H1 (cell line): ENCODE data around the gene KCND3. TPM values are rescaled to one million over a fixed set of nuclear protein-coding genes. Genes with fewer than 3 reads are reported as not detected.

Experiments
- CTCF ChIA-PET: fragments of 300-600 bp; sonication (Branson Sonifier 250); formaldehyde crosslinking; loops from one replicate; lab custom pipeline; 2021; ENCODE audit not compliant: partially characterized antibody; lab: Charles Lee
- POLR2A ChIA-PET: fragments of 300-600 bp; sonication (Branson Sonifier 250); formaldehyde crosslinking; loops from one replicate; lab custom pipeline; 2021; ENCODE audit warnings: inconsistent platforms; ENCODE audit not compliant: partially characterized antibody; lab: Charles Lee
- DNase-seq, 2 experiments: peaks; one replicate each; pipeline versions ENCODE4 v3.0.0 to v3.0.0-alpha.2; 2010 to 2022; ENCODE audit warnings: low spot score in 2 of 2, low read depth in 1 of 2, mixed read lengths in 1 of 2
- FAIRE-seq: peaks from 2 replicates; lab custom pipeline; 2011; peaks lifted over from hg19 to GRCh38; lab: Jason Lieb, UNC
- H2AFZ ChIP-seq: 2 replicates; pipeline ENCODE4 v1.8.1; 2012; ENCODE audit warnings: low read length, inconsistent platforms
- H2AK5ac ChIP-seq: 2 replicates; pipeline ENCODE4 v1.6.1; 2013; ENCODE audit warnings: low read depth, low read length
- H2BK120ac ChIP-seq: replicated peaks from 2 replicates; pipeline ENCODE3; 2013; ENCODE audit warnings: low read depth, low read length, inconsistent platforms
- H2BK12ac ChIP-seq: 2 replicates; pipeline ENCODE4 v1.6.1; 2013; ENCODE audit warnings: low read depth, low read length
- H2BK15ac ChIP-seq: 2 replicates; pipeline ENCODE4 v1.6.1; 2013; ENCODE audit warnings: low read length
- H2BK20ac ChIP-seq: 2 replicates; pipeline ENCODE4 v1.6.1; 2013; ENCODE audit warnings: low read length
- H2BK5ac ChIP-seq: 2 replicates; pipeline ENCODE4 v1.6.1; 2013; ENCODE audit warnings: low read depth, low read length
- H3K14ac ChIP-seq: 2 replicates; pipeline ENCODE4 v1.6.1; 2013; ENCODE audit warnings: inconsistent platforms; ENCODE audit not compliant: insufficient read length
- H3K18ac ChIP-seq: 2 replicates; pipeline ENCODE4 v1.6.1; 2013; ENCODE audit warnings: low read length; ENCODE audit errors: extremely low read depth
- H3K23ac ChIP-seq: 2 replicates; pipeline ENCODE4 v1.6.1; 2013; ENCODE audit warnings: inconsistent platforms; ENCODE audit not compliant: insufficient read length
- H3K23me2 ChIP-seq: 2 replicates; pipeline ENCODE4 v1.6.1; 2013; ENCODE audit warnings: low read depth, low read length
- H3K27ac ChIP-seq: 2 replicates; pipeline ENCODE4 v1.6.1; 2011; ENCODE audit warnings: low read depth, low read length, inconsistent platforms
- H3K27me3 ChIP-seq, 4 experiments: replicated peaks in 1 of 4; 1 replicate in 1 of 4; 2 replicates in 3 of 4; pipeline versions ENCODE4 v1.6.1 to v1.8.1; 2011 to 2013; ENCODE audit warnings: low read length in 3 of 4, mild to moderate bottlenecking in 3 of 4, inconsistent platforms in 2 of 4, mixed read lengths in 2 of 4, moderate library complexity in 1 of 4; ENCODE audit not compliant: control insufficient read depth in 3 of 4, insufficient read depth in 3 of 4; ENCODE audit errors: extremely low read depth in 1 of 4
- H3K36me3 ChIP-seq, 4 experiments: 2 replicates each; pipeline versions ENCODE4 v1.6.1 to v1.8.1; 2011 to 2013; ENCODE audit warnings: mild to moderate bottlenecking in 4 of 4, low read length in 3 of 4, moderate library complexity in 2 of 4, control low read depth in 1 of 4, inconsistent platforms in 1 of 4; ENCODE audit not compliant: insufficient read depth in 4 of 4, control insufficient read depth in 2 of 4
- H3K4ac ChIP-seq: replicated peaks from 2 replicates; pipeline ENCODE3; 2013; ENCODE audit warnings: low read length, low read depth, mixed read lengths, inconsistent platforms; ENCODE audit not compliant: insufficient read length
- H3K4me1 ChIP-seq, 4 experiments: replicated peaks in 1 of 4; 1 replicate in 1 of 4; 2 replicates in 3 of 4; pipeline versions ENCODE4 v1.6.1 to v1.8.1; 2011 to 2013; ENCODE audit warnings: low read length in 3 of 4, inconsistent platforms in 2 of 4, mixed read lengths in 1 of 4; ENCODE audit not compliant: insufficient read depth in 4 of 4, control insufficient read depth in 3 of 4
- H3K4me2 ChIP-seq, 2 experiments: 2 replicates each; pipeline versions ENCODE4 v1.6.1 to v1.8.1; 2011 to 2013; ENCODE audit warnings: low read depth in 2 of 2, low read length in 2 of 2, control low read depth in 1 of 2, inconsistent platforms in 1 of 2, mild to moderate bottlenecking in 1 of 2; ENCODE audit not compliant: insufficient read depth in 1 of 2
- H3K4me3 ChIP-seq, 4 experiments: fragments of 200-600, 300-600 bp in 1 of 4; sonication (generic), shearing (Covaris generic), sonication (Bioruptor Twin) in 1 of 4; 2 replicates each; pipeline versions ENCODE4 v1.5.1 to v1.8.1; 2011 to 2016; ENCODE audit warnings: low read length in 4 of 4, low read depth in 3 of 4, control low read depth in 2 of 4, inconsistent platforms in 2 of 4, mild to moderate bottlenecking in 2 of 4, mixed read lengths in 1 of 4, moderate library complexity in 1 of 4; ENCODE audit not compliant: insufficient read depth in 2 of 4; ENCODE audit errors: extremely low read depth in 1 of 4
- H3K56ac ChIP-seq: replicated peaks from 2 replicates; pipeline ENCODE3; 2013; ENCODE audit warnings: low read depth, mild to moderate bottlenecking, mixed read lengths, low read length, inconsistent platforms; ENCODE audit not compliant: insufficient read length
- H3K79me1 ChIP-seq: 2 replicates; pipeline ENCODE4 v1.6.1; 2013; ENCODE audit warnings: low read depth, low read length, control low read depth
- H3K79me2 ChIP-seq, 2 experiments: 2 replicates each; pipeline versions ENCODE4 v1.6.1 to v1.8.1; 2012 to 2013; ENCODE audit warnings: low read length in 2 of 2, mild to moderate bottlenecking in 2 of 2, inconsistent platforms in 1 of 2; ENCODE audit not compliant: insufficient read depth in 2 of 2, control insufficient read depth in 1 of 2
- H3K9ac ChIP-seq, 4 experiments: replicated peaks in 1 of 4; 1 replicate in 1 of 4; 2 replicates in 3 of 4; pipeline versions ENCODE4 v1.6.1 to v1.8.1; 2011 to 2013; ENCODE audit warnings: low read depth in 3 of 4, low read length in 3 of 4, control low read depth in 2 of 4, mild to moderate bottlenecking in 2 of 4, moderate library complexity in 2 of 4, inconsistent platforms in 1 of 4; ENCODE audit errors: extremely low read depth in 1 of 4
- H3K9me3 ChIP-seq, 2 experiments: 2 replicates each; pipeline versions ENCODE4 v1.6.1 to v1.8.1; 2012 to 2013; ENCODE audit warnings: mild to moderate bottlenecking in 2 of 2, moderate library complexity in 2 of 2, control low read depth in 1 of 2, inconsistent platforms in 1 of 2, low read depth in 1 of 2, low read length in 1 of 2, mixed read lengths in 1 of 2; ENCODE audit not compliant: insufficient read depth in 2 of 2
- H4K20me1 ChIP-seq, 2 experiments: replicated peaks in 1 of 2; 2 replicates each; pipeline versions ENCODE3 to v1.8.1; 2011 to 2013; ENCODE audit warnings: inconsistent platforms in 2 of 2, low read length in 2 of 2, mild to moderate bottlenecking in 1 of 2; ENCODE audit not compliant: insufficient read depth in 2 of 2, control insufficient read depth in 1 of 2
- H4K5ac ChIP-seq: 2 replicates; pipeline ENCODE4 v1.6.1; 2013; ENCODE audit warnings: low read length, low read depth, mixed read lengths, inconsistent platforms; ENCODE audit not compliant: insufficient read length
- H4K8ac ChIP-seq: 2 replicates; pipeline ENCODE4 v1.8.0; 2013; ENCODE audit warnings: mild to moderate bottlenecking, moderate library complexity, low read length, inconsistent platforms; ENCODE audit not compliant: insufficient read depth; ENCODE audit errors: extremely low read depth
- H4K91ac ChIP-seq: replicated peaks from 2 replicates; pipeline ENCODE3; 2013; ENCODE audit warnings: low read length, mixed read lengths, inconsistent platforms; ENCODE audit not compliant: insufficient read length
- CEBPB ChIP-seq: IDR thresholded peaks from 2 replicates; pipeline ENCODE4 v1.6.1; 2012; ENCODE audit warnings: low read depth, low read length
- CTCF ChIP-seq, 3 experiments: IDR thresholded peaks; 1 replicate in 2 of 3; 2 replicates in 1 of 3; pipeline versions ENCODE4 v1.5.1 to v1.6.1; 2011; ENCODE audit warnings: low read length in 3 of 3, mild to moderate bottlenecking in 3 of 3, inconsistent platforms in 2 of 3, low read depth in 1 of 3, moderate library complexity in 1 of 3; ENCODE audit not compliant: insufficient read depth in 1 of 3; ENCODE audit errors: control extremely low read depth in 1 of 3
- KDM4A ChIP-seq: IDR thresholded peaks from one replicate; pipeline ENCODE4 v1.7.1; 2012; ENCODE audit warnings: low read depth, mild to moderate bottlenecking, moderate library complexity, low read length, inconsistent platforms; ENCODE audit not compliant: severe bottlenecking
- POLR2AphosphoS5 ChIP-seq: IDR thresholded peaks from 2 replicates; pipeline ENCODE4 v1.6.1; 2011; ENCODE audit warnings: low read depth, low read length
- RAD21 ChIP-seq, 2 experiments: IDR thresholded peaks in 1 of 2; conservative IDR thresholded peaks in 1 of 2; 2 replicates each; pipeline ENCODE4 v1.6.1; 2011; ENCODE audit warnings: low read depth in 2 of 2, low read length in 2 of 2, improper control_type of control experiment in 1 of 2, inconsistent platforms in 1 of 2, mild to moderate bottlenecking in 1 of 2, moderate library complexity in 1 of 2
- TAF1 ChIP-seq: IDR thresholded peaks from 2 replicates; pipeline ENCODE4 v1.6.1; 2011; ENCODE audit warnings: mild to moderate bottlenecking, low read depth, low read length
- WGBS, 2 experiments: shearing (Covaris generic) in 1 of 2; methylation state at CpG; one replicate each; pipeline versions ENCODE4 v1.1.6 to v1.1.7; 2013 to 2015; ENCODE audit warnings: low lambda C conversion rate in 2 of 2, mixed read lengths in 2 of 2, inconsistent platforms in 1 of 2, low coverage in 1 of 2, missing lambda C conversion rate in 1 of 2; ENCODE audit not compliant: insufficient replicate concordance in 2 of 2, insufficient coverage in 1 of 2, insufficient read length in 1 of 2; ENCODE audit errors: extremely low coverage in 1 of 2, missing lambda C conversion rate in 1 of 2; 5-methylcytosine and 5-hydroxymethylcytosine counted together
- polyA plus RNA-seq, 7 experiments: library from polyadenylated mRNA; depleted of rRNA in 3 of 7; stranded (reverse) in 5 of 7; unstranded in 2 of 7; fragments of >200 nt in 5 of 7; fragments of 200-250 nt in 2 of 7; gene quantifications; 1 replicate in 5 of 7; 2 replicates in 1 of 7; 4 replicates in 1 of 7; pipeline versions ENCODE4 v1.2.1 to v1.2.3, GENCODE V29; 2011 to 2013; ENCODE audit warnings: missing spikeins in 2 of 7, mixed read lengths in 2 of 7
- total RNA-seq: library from RNA; stranded (reverse); fragmentation: NEBNext Ultra II Directional; extraction: Animal tissue kit (Norgen Biotek cat#: 25700); gene quantifications from 2 replicates; pipeline ENCODE4 v1.2.1, GENCODE V29; 2021

KCND3 gene
- total and polyA plus RNA-seq, 2 of the 8 experiments (the other 6 are each of a cell fraction or from before 2014, with no cell fraction given): 0.14 to 0.48 TPM

DNA sequence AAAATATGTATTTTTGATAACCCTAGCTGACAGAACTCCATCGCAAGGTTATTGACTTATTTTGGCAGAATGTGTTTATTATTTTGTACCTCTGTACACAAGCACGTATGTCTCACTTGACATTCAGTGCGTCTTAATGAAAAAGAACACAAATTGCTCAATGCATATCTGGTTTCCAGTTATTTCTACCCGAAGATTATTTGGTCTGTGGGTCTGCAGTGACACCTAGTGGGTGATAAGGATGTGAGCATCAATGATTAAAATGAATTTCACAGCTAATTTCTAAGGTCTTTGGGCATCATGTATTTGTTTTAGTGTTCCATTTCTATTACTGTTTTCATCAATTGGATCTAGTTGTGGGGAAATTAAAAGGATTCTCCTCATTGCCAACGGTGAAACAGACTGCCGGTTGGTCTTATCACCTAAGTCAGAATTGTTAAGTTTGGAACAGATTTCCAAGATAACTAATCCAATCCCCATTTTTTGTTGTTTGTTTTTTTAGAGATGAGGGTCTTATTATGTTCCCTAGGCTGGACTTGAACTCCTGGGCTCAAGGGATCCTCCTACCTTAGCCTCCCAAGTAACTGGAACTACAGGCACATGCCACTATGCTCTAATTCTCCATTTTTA lies 219.8 kb downstream of the KCND3 start:
- Histone ChIP-seq H3K9me3 (no peaks in the 10 kb centered on the region), H2BK15ac (no peak overlapping the region), H3K9ac (no peak overlapping the region), H3K27ac (no peak overlapping the region), H2BK12ac (no peak overlapping the region), H3K4ac (no peak overlapping the region), H3K79me2 (no peaks in the 10 kb centered on the region), H4K91ac (no peak overlapping the region), H3K79me1 (no peaks in the 10 kb centered on the region; the same call in 1 of the 2 replicates), H2AFZ (no peak overlapping the region), H4K20me1 (no peaks in the 10 kb centered on the region), H2BK120ac (no peak overlapping the region), H3K14ac (no peak overlapping the region), H3K4me3 (no peak overlapping the region), H3K23ac (no peak overlapping the region), H4K5ac (no peak overlapping the region), H3K36me3 (peaks cover 2 to 31% (median 17%) of the 10 kb centered on the region in 4 experiments; a peak in 7 of 8 replicates), H4K8ac (no peak overlapping the region), H3K4me2 (no peak overlapping the region), H3K27me3 (no peaks in the 10 kb centered on the region), H2BK5ac (no peak overlapping the region), H3K23me2 (no peaks in the 10 kb centered on the region; the same call in 1 of the 2 replicates), H2BK20ac (no peak overlapping the region), H3K18ac (no peak overlapping the region), H2AK5ac (no peak overlapping the region), H3K4me1 (no peaks in the 10 kb centered on the region), H3K56ac (no peak overlapping the region)
- DNase-seq (no peak), FAIRE-seq (peak; percentile 82)
- TF ChIP-seq RAD21 (IDR thresholded peaks at IDR 0.05 in 1 of 2, conservative IDR thresholded peaks at IDR 0.05 in 1 of 2; ENCODE audit: low read depth in 2 of 2, low read length in 2 of 2): peak; percentile 81 to 83
- TF ChIP-seq CTCF (IDR thresholded peaks at IDR 0.05; ENCODE audit: control extremely low read depth in 1 of 3, insufficient read depth in 1 of 3, low read depth in 1 of 3, low read length in 3 of 3): peak in 2 of 3 experiments; percentile 60 to 73; a peak in 2 of 4 replicates
- no peak for TF ChIP-seq KDM4A
- TF ChIP-seq TAF1: no peak
- no peak for TF ChIP-seq POLR2AphosphoS5
- peak; percentile 54; the same call in 1 of the 2 replicates for TF ChIP-seq CEBPB
- ChIA-PET POLR2A (interaction anchor here (1.0 to 4.9 kb wide), 3 partner anchors 12 to 55 kb away, joined by 3 to 26 read pairs (median 6); partner anchors contain the start of gene DDX20), CTCF (interaction anchor here (0.6 to 5.4 kb wide), 31 partner anchors 9 to 462 kb away, joined by 3 to 65 read pairs (median 5); partner anchors contain the start of gene DDX20)
- WGBS, 2 experiments: 78% methylated on average over 6 of the region's 6 CpGs; no CpG with 5 or more reads in 1 of the 2 experiments
